GM20000 (cell line): Measurements from ENCODE around the gene TMEM209.
"Not testable (repeated sequence)": the region's sequence is repeated elsewhere in the genome, so short reads cannot be mapped to it uniquely, and the experiment has no call there.

ENCODE experiments used
- DNase-seq: peaks from one replicate; pipeline ENCODE4 v3.0.0; 2012; ENCODE audit warnings: low spot score
- CTCF ChIP-seq: IDR thresholded peaks from 2 replicates; pipeline ENCODE4 v1.5.1; 2012; ENCODE audit warnings: mild to moderate bottlenecking, control low read depth; ENCODE audit errors: extremely low read depth, missing control alignments

Gene TMEM209

DNA sequence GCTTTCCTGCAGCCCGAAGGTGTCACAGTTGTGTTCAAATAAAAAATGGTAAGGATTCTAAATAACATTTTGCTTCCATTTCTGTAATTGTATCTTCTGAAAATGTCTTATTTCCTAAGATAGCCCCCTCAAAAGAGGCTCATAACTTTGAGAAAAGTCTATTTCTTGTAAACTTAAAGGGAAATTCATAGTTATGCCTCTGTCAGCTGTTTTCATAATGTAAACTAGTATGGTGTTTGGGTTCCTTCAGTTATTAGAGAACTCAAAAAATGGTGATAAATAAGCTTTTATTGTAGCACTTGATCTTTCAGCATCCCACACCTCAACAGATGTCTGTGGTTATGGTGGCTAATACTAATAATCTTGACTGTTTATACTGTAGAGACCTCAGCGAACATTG is 77.8 kb downstream of the TMEM209 start:
- no peak for DNase-seq
- no peak for TF ChIP-seq CTCF

DNA sequence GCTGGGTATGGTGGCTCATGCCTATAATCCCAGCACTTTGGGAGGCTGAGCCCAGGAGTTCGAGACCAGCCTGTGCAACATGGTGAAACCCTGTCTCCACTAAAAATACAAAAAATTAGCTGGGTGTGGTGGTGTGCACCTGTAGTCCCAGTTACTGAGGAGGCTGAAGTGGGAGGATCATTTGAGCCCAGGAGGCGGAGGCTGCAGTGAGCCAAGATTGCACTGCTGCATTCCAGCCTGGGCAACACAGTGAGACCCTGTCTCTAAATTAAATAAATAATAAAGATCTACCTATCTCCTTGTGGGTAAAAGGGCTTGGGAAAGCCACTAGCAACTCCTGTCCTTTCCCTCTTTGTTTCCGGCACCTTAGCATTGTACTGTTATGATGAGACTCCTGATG is 78.4 kb downstream of the TMEM209 start:
- DNase-seq = not testable (repeated sequence)

GRCh38 chr7:130124711-130125110 is 80.5 kb downstream of the TMEM209 start:
- TF ChIP-seq CTCF = no peak
- DNase-seq = no peak

DNA sequence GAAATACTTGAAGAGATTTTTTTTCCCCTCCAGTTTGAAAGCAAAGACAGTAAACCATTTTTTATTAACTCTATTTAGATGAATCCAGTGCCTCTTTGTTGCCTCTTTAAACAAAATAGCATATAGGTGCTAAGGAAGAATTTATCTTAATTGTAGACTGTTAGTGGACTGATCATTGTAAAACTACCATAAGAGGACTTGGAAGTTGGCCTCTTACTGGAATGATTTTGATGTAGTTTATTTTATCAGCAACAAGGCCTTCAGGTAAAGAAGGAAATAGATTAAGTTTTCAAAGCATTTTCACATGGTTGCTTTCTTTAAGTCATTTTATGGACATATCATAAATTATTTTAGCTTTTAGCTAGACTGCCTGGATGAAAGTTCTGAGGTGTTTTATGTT is 81.7 kb downstream of the TMEM209 start:
- TF ChIP-seq CTCF = no peak
- no peak for DNase-seq

DNA sequence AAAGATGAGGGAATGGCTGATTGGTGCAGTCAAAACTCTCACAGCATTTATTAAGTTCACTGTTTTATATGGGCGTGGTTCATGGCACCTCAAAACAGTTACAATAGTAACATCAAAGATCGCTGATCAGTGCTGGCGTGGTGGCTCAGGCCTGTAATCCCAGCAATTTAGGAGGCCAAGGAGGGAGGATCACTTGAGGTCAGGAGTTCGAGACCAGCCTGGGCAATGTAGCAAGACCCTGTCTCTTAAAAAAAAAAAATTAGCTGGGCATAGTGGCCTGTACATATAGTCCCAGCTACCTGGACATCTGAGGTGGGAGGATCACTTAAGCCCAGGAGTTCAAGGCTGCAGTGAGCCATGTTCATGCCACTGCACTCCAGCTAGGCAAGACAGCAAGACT is 86.4 kb downstream of the TMEM209 start:
- no peak for TF ChIP-seq CTCF
- DNase-seq = no peak

DNA sequence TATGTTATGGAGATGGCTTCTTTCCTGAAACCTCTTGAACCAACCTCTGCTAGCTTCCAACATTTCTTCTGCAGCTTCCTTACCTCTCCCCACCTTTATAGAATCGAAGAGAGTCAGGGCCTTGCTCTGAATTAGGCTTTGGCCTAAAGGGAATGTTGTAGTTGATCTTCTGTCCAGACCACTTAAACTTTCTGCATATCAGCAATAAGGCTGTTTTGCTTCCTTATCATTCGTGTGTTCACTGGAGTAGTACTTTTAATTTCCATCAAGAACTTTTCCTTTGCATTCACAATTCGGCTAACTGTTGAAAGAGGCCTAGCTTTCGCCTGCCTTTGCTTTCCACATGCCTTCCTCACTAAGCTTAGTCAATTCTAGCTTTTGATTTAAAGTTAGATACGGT is 86.9 kb downstream of the TMEM209 start:
- no peak for TF ChIP-seq CTCF
- no peak for DNase-seq

- no peak for DNase-seq
These were observed 90.4 kb downstream of the TMEM209 start for GRCh38 chr7:130114776-130115175.

More at GRCh38 chr7:130114776-130115175, 90.4 kb downstream of the TMEM209 start:
- TF ChIP-seq CTCF = no peak
